Heart right ventricle (tissue), 16 donors: ENCODE data around the gene STARD3NL. TPM values are rescaled to one million over a fixed set of nuclear protein-coding genes. Genes with fewer than 3 reads are reported as not detected.

Source experiments
- ATAC-seq, 8 donors: fragments of 200-7000 bp; cut with Tn5 transposase; one replicate each; pipeline ENCODE4 v1.9.1; 2020; ENCODE audit warnings: mild to moderate bottlenecking in 8 of 8, moderate library complexity in 8 of 8, moderate number of reproducible peaks in 1 of 8
- DNase-seq, 2 donors: peaks; one replicate each; pipeline ENCODE4 v3.0.0-alpha.2; 2020
- H3K27ac ChIP-seq, 10 donors: fragments of 200-600 bp; sonication (generic) in 2 of 10; one replicate each; pipeline versions ENCODE4 v1.5.0 to v1.8.0; 2020 to 2022; ENCODE audit warnings: mild to moderate bottlenecking in 3 of 10
- H3K27me3 ChIP-seq, 7 donors: fragments of 200-600 bp; one replicate each; pipeline ENCODE4 v1.8.0; 2021 to 2022; ENCODE audit warnings: mild to moderate bottlenecking in 2 of 7
- H3K36me3 ChIP-seq, 9 donors: fragments of 200-600 bp; sonication (generic) in 1 of 9; one replicate each; pipeline versions ENCODE4 v1.5.0 to v1.8.0; 2020 to 2022; ENCODE audit warnings: mild to moderate bottlenecking in 2 of 9
- H3K4me1 ChIP-seq, 9 donors: fragments of 200-600 bp; sonication (generic) in 1 of 9; one replicate each; pipeline versions ENCODE4 v1.5.0 to v1.8.0; 2020 to 2022; ENCODE audit warnings: mild to moderate bottlenecking in 4 of 9
- H3K4me3 ChIP-seq, 10 donors: fragments of 200-600 bp; sonication (generic) in 2 of 10; one replicate each; pipeline versions ENCODE4 v1.5.0 to v1.8.0; 2020 to 2022; ENCODE audit warnings: mild to moderate bottlenecking in 7 of 10, moderate library complexity in 2 of 10
- H3K9me3 ChIP-seq, 11 donors: fragments of 200-600 bp in 10 of 11; sonication (generic) in 2 of 11; one replicate each; pipeline versions ENCODE4 v1.5.0 to v1.8.0; 2013 to 2022; ENCODE audit warnings: mild to moderate bottlenecking in 2 of 11, control low read depth in 1 of 11, moderate library complexity in 1 of 11
- CTCF ChIP-seq, 9 donors: fragments of 200-600 bp; sonication (generic) in 2 of 9; IDR thresholded peaks; one replicate each; pipeline versions ENCODE4 v1.5.0 to v1.8.0; 2021 to 2022; ENCODE audit warnings: antibody characterized with exemption in 9 of 9, mild to moderate bottlenecking in 5 of 9, moderate library complexity in 1 of 9
- WGBS, 2 donors: extraction: QIAGEN DNeasy Blood & Tissue Kit; methylation state at CpG; one replicate each; pipeline ENCODE4 v1.1.7; 2013; ENCODE audit warnings: inconsistent platforms in 1 of 2; 5-methylcytosine and 5-hydroxymethylcytosine counted together
- intact Hi-C, 10 donors: fragments of 100-400 bp; cut with DNase I; formaldehyde crosslinking; loops; one replicate each; pipeline versions ENCODE4 v1.11.1 to v1.14.2; 2022
- polyA plus RNA-seq, 2 donors: library from polyadenylated mRNA; stranded (reverse); fragments of 200-250 nt; gene quantifications; one replicate each; pipeline ENCODE4 v1.2.3, GENCODE V29; 2013
- total RNA-seq, 10 donors: library from RNA; stranded (reverse); fragmentation: NEBNext Ultra II Directional in 3 of 10; extraction: Animal tissue kit (Norgen Biotek cat#: 25700) in 3 of 10; gene quantifications; one replicate each; pipeline versions ENCODE4 v1.2.1 to v1.2.4, GENCODE V29; 2021 to 2023
- donor health status: Arrhythmogenic right ventricular cardiomyopathy.
- donor health status: ischemic (EF 13 %, LVEDD 7.1; RV severe dilation, severe dysfunction).
- donor health status: healthy with polysubstance abuse.
- donor health status: DM: no; HTN: yes; CAD: no.
- donor health status: DM: no; HTN: no; CAD: no.
- donor health status: ischemic (EF 25% LVEDD 6.9; RV normal size, moderate dysfunction).
- donor health status: ischemic (EF 25% LVEDD 5.7; RV mildly dilated, moderate dysfunction).
- donor health status: healthy.
- donor health status: DM: yes; HTN: yes; CAD: no.
- donor health status: Ischemic cardiomyopathy.
- donor health status: ischemic (EF 35%, LVEDD 5.7; RV mildly dilated, moderate dysfunction).
- donor health status: nonischemic (EF 11% LVEDD 7.7; RV severe dilation, severe dysfunction).
- donor health status: DM: yes; HTN: yes; CAD: no.
- donor health status: PGD.
- donor health status: ischemic (EF 29% LVEDD 5.4; RV normal size, mild dysfunction).
- donor health status: nonischemic (EF 23%, LVEDD 6.1; RV moderate dilation, normal function).

STARD3NL gene
- total and polyA plus RNA-seq, 12 donors, result 11.9 to 29.3 (median 24.1) TPM

DNA sequence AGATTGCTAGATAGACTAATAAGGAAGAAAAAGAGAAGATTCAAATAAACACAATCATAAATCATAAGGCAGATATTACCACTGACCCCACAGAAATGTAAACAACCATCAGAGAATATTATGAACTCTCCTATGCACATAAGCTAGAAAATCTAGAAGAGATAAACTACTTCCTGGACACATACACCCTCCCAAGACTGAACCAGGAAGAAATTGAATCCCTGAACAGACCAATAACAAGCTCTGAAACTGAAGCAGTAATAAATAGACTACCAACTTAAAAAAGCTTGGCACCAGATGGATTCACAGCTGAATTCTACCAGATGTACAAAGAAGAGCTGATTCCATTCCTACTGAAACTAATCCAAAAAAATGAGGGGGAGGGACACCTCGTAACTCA, 24.5 kb upstream of the STARD3NL start:
- no peak overlapping the region for H3K4me3 ChIP-seq
- intact Hi-C loops, result no loop called here
- peaks cover 0 to 18% (median 0%) of the 10 kb centered on the region in 11 donors for H3K9me3 ChIP-seq
- WGBS, 2 donors, result 54 to 63% methylated on average over 1 of the region's 1 CpG
- no peaks in the 10 kb centered on the region for H3K4me1 ChIP-seq
- DNase-seq (no peak), ATAC-seq (no peak)
- H3K36me3 ChIP-seq, result no peaks in the 10 kb centered on the region
- no peak for TF ChIP-seq CTCF (IDR thresholded peaks at IDR 0.05)
- H3K27ac ChIP-seq, result no peak overlapping the region
- peaks cover 0 to 4% (median 0%) of the 10 kb centered on the region in 7 donors for H3K27me3 ChIP-seq

DNA sequence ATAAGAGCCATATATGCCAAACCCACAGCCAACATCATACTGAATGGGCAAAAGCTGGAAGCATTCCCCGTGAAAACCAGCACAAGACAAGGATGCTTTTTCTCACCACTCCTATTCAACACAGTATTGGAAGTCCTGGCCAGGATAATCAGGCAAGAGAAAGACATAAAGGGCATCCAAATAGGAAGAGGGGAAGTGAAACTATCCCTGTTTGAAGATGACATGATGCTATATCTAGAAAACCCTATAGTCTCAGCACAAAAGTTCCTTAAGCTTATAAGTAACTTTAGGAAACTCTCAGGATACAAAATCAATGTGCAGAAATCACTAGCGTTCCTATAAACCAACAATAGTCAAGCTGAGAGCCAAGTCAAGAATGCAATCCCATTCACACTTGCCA, 23.8 kb upstream of the STARD3NL start:
- H3K27me3 ChIP-seq, result peaks cover 0 to 4% (median 0%) of the 10 kb centered on the region in 7 donors
- H3K27ac ChIP-seq, result no peak overlapping the region
- H3K4me3 ChIP-seq, result no peak overlapping the region
- no peaks in the 10 kb centered on the region for H3K4me1 ChIP-seq
- no peaks in the 10 kb centered on the region for H3K36me3 ChIP-seq
- H3K9me3 ChIP-seq, result peaks cover 0 to 18% (median 0%) of the 10 kb centered on the region in 11 donors
- WGBS, 2 donors, result 61 to 90% methylated on average over 2 of the region's 2 CpGs
- ATAC-seq (no peak), DNase-seq (no peak)
- no peak for TF ChIP-seq CTCF (IDR thresholded peaks at IDR 0.05)
- intact Hi-C loops, result no loop called here

- 70 to 81% methylated on average over 5 of the region's 5 CpGs for WGBS, 2 donors
These were observed 18.0 kb upstream of the STARD3NL start for GRCh38 chr7:38160003-38160571.

GRCh38 chr7:38162036-38162435, 16.0 kb upstream of the STARD3NL start:
- H3K27me3 ChIP-seq, result no peaks in the 10 kb centered on the region
- no peak for ATAC-seq
- intact Hi-C loops, result no loop called here
- no peak overlapping the region for H3K27ac ChIP-seq
- no peaks in the 10 kb centered on the region for H3K36me3 ChIP-seq
- 55 to 69% methylated on average over 1 of the region's 1 CpG for WGBS, 2 donors
- no peak for TF ChIP-seq CTCF (IDR thresholded peaks at IDR 0.05)
- H3K9me3 ChIP-seq, result no peaks in the 10 kb centered on the region
- no peaks in the 10 kb centered on the region for H3K4me1 ChIP-seq
- no peak for DNase-seq
- H3K4me3 ChIP-seq, result no peak overlapping the region

More at GRCh38 chr7:38160003-38160571, 18.0 kb upstream of the STARD3NL start:
- ATAC-seq (no peak), DNase-seq (no peak)
- Histone ChIP-seq H3K4me3 (no peak overlapping the region), H3K27me3 (no peaks in the 10 kb centered on the region), H3K36me3 (no peaks in the 10 kb centered on the region), H3K9me3 (peaks cover 0 to 12% (median 0%) of the 10 kb centered on the region in 11 donors), H3K4me1 (no peaks in the 10 kb centered on the region), H3K27ac (no peak overlapping the region)
- intact Hi-C loops, result no loop called here
- TF ChIP-seq CTCF (IDR thresholded peaks at IDR 0.05), result no peak
